ENCODE data around the gene CSGALNACT2.

DNA sequence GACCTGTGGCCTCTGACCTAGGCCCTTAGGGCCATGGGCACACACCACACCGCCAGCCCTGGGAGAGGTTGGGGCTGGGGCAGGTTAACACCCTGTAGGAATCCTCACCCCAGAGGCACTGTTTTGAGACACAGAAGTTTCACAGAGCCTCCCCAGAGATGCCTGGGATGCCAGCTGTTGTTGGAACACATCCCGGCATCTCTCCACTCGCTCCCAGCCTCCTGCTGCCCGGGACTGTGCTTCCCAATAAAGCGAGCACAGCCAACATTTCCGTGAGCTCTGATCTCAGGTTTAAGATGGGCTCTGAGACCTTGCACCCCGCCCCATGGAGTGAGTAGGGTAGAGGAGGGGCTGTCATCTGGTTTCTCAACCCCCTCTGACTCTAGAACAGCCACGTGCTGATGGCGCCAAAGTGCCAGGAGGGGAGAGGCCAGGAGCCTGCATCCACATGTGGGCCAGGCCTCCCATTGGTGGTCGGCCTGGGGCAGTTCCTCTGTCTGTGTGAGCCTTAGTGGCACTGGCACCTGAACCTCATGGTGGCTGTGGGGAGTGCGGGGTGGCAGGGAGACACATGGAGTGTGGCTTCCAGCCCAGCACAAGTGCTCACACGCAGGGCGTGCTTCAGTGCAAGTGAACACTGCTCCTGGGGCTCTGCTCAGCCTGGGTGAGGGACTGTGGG lies 73.9 kb downstream of the CSGALNACT2 start:
- TF ChIP-seq, protein P1, sequence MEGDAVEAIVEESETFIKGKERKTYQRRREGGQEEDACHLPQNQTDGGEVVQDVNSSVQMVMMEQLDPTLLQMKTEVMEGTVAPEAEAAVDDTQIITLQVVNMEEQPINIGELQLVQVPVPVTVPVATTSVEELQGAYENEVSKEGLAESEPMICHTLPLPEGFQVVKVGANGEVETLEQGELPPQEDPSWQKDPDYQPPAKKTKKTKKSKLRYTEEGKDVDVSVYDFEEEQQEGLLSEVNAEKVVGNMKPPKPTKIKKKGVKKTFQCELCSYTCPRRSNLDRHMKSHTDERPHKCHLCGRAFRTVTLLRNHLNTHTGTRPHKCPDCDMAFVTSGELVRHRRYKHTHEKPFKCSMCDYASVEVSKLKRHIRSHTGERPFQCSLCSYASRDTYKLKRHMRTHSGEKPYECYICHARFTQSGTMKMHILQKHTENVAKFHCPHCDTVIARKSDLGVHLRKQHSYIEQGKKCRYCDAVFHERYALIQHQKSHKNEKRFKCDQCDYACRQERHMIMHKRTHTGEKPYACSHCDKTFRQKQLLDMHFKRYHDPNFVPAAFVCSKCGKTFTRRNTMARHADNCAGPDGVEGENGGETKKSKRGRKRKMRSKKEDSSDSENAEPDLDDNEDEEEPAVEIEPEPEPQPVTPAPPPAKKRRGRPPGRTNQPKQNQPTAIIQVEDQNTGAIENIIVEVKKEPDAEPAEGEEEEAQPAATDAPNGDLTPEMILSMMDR (IDR thresholded peaks at IDR 0.05): no peak
- TF ChIP-seq EZH2 (IDR thresholded peaks at IDR 0.05; ENCODE audit: borderline replicate concordance, insufficient read depth, low read depth, low read length, poor library complexity, severe bottlenecking): no peak

Data from B cell (primary cell).